Immature natural killer cell (primary cell): Measurements from ENCODE around the gene THAP4. TPM values are rescaled to one million over a fixed set of nuclear protein-coding genes. Genes with fewer than 3 reads are reported as not detected.

Experiments
- DNase-seq, 3 donors: peaks; one replicate each; pipeline ENCODE4 v3.0.0; 2022; ENCODE audit warnings: mixed read lengths in 1 of 3
- H3K27ac Mint-ChIP-seq, 6 donors: one replicate each; pipeline ENCODE4 v1.8.0; 2020; ENCODE audit warnings: mixed read lengths in 6 of 6, mild to moderate bottlenecking in 5 of 6, inconsistent platforms in 4 of 6, moderate library complexity in 3 of 6
- H3K27me3 Mint-ChIP-seq, 3 donors: one replicate each; pipeline ENCODE4 v1.8.0; 2020 to 2021; ENCODE audit warnings: low read depth in 3 of 3, mild to moderate bottlenecking in 3 of 3, mixed read lengths in 3 of 3, moderate library complexity in 3 of 3, inconsistent platforms in 1 of 3
- H3K36me3 Mint-ChIP-seq, 3 donors: one replicate each; pipeline ENCODE4 v1.8.0; 2020; ENCODE audit warnings: mixed read lengths in 3 of 3, inconsistent platforms in 2 of 3, mild to moderate bottlenecking in 2 of 3
- H3K4me1 Mint-ChIP-seq, 2 donors: one replicate each; pipeline ENCODE4 v1.8.0; 2020; ENCODE audit warnings: inconsistent platforms in 2 of 2, mild to moderate bottlenecking in 2 of 2, mixed read lengths in 2 of 2, moderate library complexity in 1 of 2
- H3K4me3 Mint-ChIP-seq, 5 donors: one replicate each; pipeline ENCODE4 v1.8.0; 2020; ENCODE audit warnings: mild to moderate bottlenecking in 5 of 5, mixed read lengths in 5 of 5, inconsistent platforms in 3 of 5, moderate library complexity in 3 of 5
- H3K9me3 Mint-ChIP-seq, 6 donors: one replicate each; pipeline ENCODE4 v1.8.0; 2020; ENCODE audit warnings: mild to moderate bottlenecking in 6 of 6, mixed read lengths in 6 of 6, inconsistent platforms in 4 of 6, moderate library complexity in 3 of 6
- polyA plus RNA-seq, 3 donors: library from polyadenylated mRNA; unstranded; fragments of 300-500 nt; fragmentation: Illumina TruSeq; gene quantifications; one replicate each; pipeline ENCODE4 v1.2.3, GENCODE V29; 2021

Gene THAP4
- polyA plus RNA-seq, 3 donors from 2014 or later, result 20.0 to 39.5 (median 29.4) TPM

DNA sequence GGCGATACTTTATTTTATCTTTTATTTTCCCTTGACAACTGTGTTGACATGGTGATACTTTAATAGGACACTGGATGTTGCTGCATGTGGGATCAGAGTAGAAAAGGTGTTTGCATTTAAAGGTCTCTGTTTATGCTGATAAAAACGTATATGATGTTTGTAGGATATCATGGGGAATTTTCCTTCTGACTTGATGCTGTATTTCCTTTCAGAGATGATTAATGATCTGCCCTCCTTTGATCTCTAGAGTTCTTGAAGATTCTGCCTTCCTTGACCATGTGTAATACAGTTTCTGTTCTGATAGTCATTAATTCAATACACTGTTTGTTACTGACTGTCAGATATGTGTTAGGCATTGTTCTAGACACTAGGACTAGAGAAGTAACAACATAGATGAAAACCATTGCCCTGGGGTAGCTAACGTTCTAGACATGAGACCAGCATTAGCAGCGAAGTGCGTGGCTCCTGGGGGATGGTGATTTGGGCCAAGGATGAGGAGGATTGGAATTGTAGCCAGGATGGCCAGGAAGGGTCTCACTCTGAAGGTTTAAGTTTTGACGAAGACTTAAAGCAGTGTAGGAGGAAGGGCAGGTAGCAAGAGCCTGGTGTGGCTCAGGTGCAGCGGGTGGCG, 3.3 kb upstream of the THAP4 start:
- Mint-ChIP-seq H3K27ac (peak overlapping the region in 2 of 6 donors; percentile 13 to 25), H3K36me3 (no peaks in the 10 kb centered on the region), H3K27me3 (peaks cover 2 to 5% (median 2%) of the 10 kb centered on the region in 3 donors), H3K9me3 (no peaks in the 10 kb centered on the region), H3K4me1 (peaks cover 49 to 56% of the 10 kb centered on the region in 2 donors), H3K4me3 (peak overlapping the region in 1 of 5 donors; percentile 90)
- no peak for DNase-seq

DNA sequence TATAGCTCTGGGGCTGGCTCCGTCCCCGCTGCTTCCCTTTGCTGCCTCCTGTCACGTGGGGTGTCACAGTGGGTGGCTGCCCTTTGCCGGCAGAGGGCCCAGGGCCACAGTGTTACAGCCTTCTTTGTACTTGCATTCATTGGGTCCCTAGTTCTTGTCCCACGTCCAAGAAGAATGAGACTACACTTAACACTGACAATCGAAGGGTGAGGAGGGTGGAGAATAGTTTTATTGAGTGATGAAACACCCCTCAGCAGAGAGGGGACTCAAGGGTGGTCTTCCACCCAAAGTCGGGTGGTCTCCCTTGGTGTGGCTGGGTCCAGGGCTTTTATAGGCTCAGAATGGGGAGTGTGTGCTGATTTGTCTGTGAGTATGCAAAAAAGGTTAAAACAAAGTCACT, 2.4 kb upstream of the THAP4 start:
- Mint-ChIP-seq H3K4me1 (peaks cover 49 to 56% of the 10 kb centered on the region in 2 donors), H3K27ac (peak overlapping the region in 2 of 6 donors; percentile 40 to 45), H3K27me3 (peaks cover 2 to 6% (median 5%) of the 10 kb centered on the region in 3 donors), H3K36me3 (no peaks in the 10 kb centered on the region), H3K9me3 (no peaks in the 10 kb centered on the region), H3K4me3 (peak overlapping the region in 4 of 5 donors; percentile 18 to 90 (median 42))
- DNase-seq, result no peak

DNA sequence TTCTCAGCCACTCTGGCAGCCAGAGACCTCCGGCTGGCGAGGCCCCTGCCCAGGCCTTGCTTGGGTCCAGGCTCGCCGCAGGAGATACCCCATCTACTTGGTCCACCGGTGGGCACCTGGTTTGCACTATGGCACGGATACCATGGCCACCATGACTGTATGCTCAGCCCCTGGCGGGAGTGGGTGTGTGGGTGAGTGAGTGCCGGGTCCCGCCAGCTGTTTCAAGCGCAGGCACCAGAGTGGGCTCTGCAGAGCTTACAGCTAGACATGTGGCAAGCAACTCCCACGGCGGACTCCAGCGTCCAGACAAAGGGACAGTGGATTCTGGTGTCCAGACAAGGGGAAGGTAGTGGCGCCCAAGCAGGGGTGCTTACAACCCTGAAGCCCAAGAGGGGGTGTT, 2.0 kb upstream of the THAP4 start:
- no peak for DNase-seq
- peak overlapping the region; percentile 89 to 98 (median 91) for H3K4me3 Mint-ChIP-seq
- H3K27me3 Mint-ChIP-seq, result peaks cover 2 to 6% (median 5%) of the 10 kb centered on the region in 3 donors
- peaks cover 49 to 56% of the 10 kb centered on the region in 2 donors for H3K4me1 Mint-ChIP-seq
- H3K36me3 Mint-ChIP-seq, result no peaks in the 10 kb centered on the region
- H3K27ac Mint-ChIP-seq, result peak overlapping the region in 5 of 6 donors; percentile 39 to 98 (median 88)
- no peaks in the 10 kb centered on the region for H3K9me3 Mint-ChIP-seq

- no peaks in the 10 kb centered on the region for H3K9me3 Mint-ChIP-seq
- peaks cover 2 to 6% (median 4%) of the 10 kb centered on the region in 3 donors for H3K27me3 Mint-ChIP-seq
- peaks cover 0 to 2% (median 0%) of the 10 kb centered on the region in 3 donors for H3K36me3 Mint-ChIP-seq
- peak overlapping the region; percentile 69 to 98 (median 90) for H3K27ac Mint-ChIP-seq
- DNase-seq, result peak in 2 of 3 donors; percentile 37 to 54
- H3K4me3 Mint-ChIP-seq, result peak overlapping the region; percentile 89 to 98 (median 91)
- peaks cover 49 to 56% of the 10 kb centered on the region in 2 donors for H3K4me1 Mint-ChIP-seq
Measured at GRCh38 chr2:241637795-241638660, 1.1 kb upstream of the THAP4 start.

- peak overlapping the region; percentile 49 to 81 (median 66) for H3K27ac Mint-ChIP-seq
- DNase-seq, result peak; percentile 19 to 30 (median 21)
- no peaks in the 10 kb centered on the region for H3K9me3 Mint-ChIP-seq
- H3K27me3 Mint-ChIP-seq, result peaks cover 2 to 7% (median 3%) of the 10 kb centered on the region in 3 donors
- peak overlapping the region; percentile 78 to 83 (median 80) for H3K4me3 Mint-ChIP-seq
- peaks cover 0 to 16% (median 0%) of the 10 kb centered on the region in 3 donors for H3K36me3 Mint-ChIP-seq
- H3K4me1 Mint-ChIP-seq, result peaks cover 39 to 43% of the 10 kb centered on the region in 2 donors
Measured at GRCh38 chr2:241636182-241637017, 558 bp downstream of the THAP4 start.

GRCh38 chr2:241635756-241636155, 1.2 kb downstream of the THAP4 start:
- H3K27me3 Mint-ChIP-seq, result peaks cover under 1 to 6% (median 3%) of the 10 kb centered on the region in 3 donors
- peaks cover 34 to 36% of the 10 kb centered on the region in 2 donors for H3K4me1 Mint-ChIP-seq
- peak overlapping the region; percentile 49 to 81 (median 66) for H3K27ac Mint-ChIP-seq
- H3K36me3 Mint-ChIP-seq, result peaks cover 0 to 16% (median 0%) of the 10 kb centered on the region in 3 donors
- H3K4me3 Mint-ChIP-seq, result peak overlapping the region; percentile 78 to 83 (median 80)
- H3K9me3 Mint-ChIP-seq, result no peaks in the 10 kb centered on the region
- no peak for DNase-seq

DNA sequence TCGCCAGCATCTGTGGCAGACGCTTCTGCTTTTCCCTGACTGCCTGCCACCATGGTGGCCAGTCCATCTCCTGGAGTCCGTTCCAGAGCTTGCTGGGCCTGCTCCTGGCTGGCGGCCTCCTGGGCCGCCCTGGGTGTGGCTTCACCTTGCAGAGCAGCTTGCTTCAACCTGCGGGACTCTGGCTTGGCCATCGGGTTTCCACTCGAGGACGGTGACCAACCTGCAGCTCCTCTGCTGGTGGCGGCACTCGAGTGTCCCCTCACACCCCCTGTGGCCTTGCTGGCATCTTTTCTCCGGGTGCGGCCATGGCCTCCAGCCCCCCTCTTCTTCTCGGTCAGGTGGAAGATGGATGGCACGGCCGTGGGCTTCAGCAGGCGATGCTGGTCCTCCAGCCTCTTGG, 3.4 kb downstream of the THAP4 start:
- no peak overlapping the region for H3K4me3 Mint-ChIP-seq
- no peak overlapping the region for H3K27ac Mint-ChIP-seq
- H3K36me3 Mint-ChIP-seq, result peaks cover 0 to 19% (median 0%) of the 10 kb centered on the region in 3 donors
- no peaks in the 10 kb centered on the region for H3K9me3 Mint-ChIP-seq
- H3K4me1 Mint-ChIP-seq, result peaks cover 14 to 16% of the 10 kb centered on the region in 2 donors
- H3K27me3 Mint-ChIP-seq, result peaks cover 0 to 6% (median 3%) of the 10 kb centered on the region in 3 donors
- no peak for DNase-seq

GRCh38 chr2:241632478-241633325, 4.3 kb downstream of the THAP4 start:
- no peak for DNase-seq
- Mint-ChIP-seq H3K27me3 (peaks cover 0 to 6% (median 0%) of the 10 kb centered on the region in 3 donors), H3K9me3 (no peaks in the 10 kb centered on the region), H3K4me3 (no peak overlapping the region), H3K4me1 (peaks cover 7 to 11% of the 10 kb centered on the region in 2 donors), H3K36me3 (peaks cover 0 to 19% (median 7%) of the 10 kb centered on the region in 3 donors), H3K27ac (no peak overlapping the region)

DNA sequence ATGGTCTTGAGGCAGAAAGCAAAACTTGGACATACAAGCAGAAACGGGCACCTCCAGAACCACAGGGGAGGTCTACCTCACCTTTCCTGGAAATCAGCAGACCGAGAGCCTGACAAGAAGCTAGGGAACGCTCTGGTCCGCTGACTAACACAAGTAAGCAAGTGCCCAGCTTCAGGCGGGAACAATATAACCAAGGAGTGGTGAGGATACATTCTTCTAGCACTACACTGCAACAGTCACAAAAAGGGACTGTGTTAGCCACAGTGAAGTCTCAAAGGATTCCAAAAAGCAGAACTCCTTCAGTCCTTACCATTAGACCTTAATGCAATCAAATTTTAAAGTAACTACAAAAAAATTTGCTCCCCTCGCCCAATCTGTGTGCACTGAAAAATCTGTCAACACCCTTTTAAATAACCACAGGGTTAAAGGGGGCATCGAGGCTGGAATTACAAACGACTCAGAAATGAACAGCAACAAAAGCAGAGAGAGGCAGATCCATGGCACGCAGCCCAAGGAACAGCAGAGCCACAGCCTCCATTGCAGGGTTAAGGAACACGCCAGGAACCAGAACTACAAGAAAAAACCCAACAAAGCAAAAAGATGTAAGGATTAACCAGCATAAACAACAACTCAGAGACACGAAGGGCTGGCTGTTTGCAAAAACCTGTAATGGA, 7.1 kb downstream of the THAP4 start:
- H3K4me1 Mint-ChIP-seq, result peaks cover 3 to 7% of the 10 kb centered on the region in 2 donors
- H3K27ac Mint-ChIP-seq, result no peak overlapping the region
- H3K27me3 Mint-ChIP-seq, result peaks cover 0 to 3% (median 0%) of the 10 kb centered on the region in 3 donors
- no peaks in the 10 kb centered on the region for H3K9me3 Mint-ChIP-seq
- no peak for DNase-seq
- peaks cover 0 to 19% (median 7%) of the 10 kb centered on the region in 3 donors for H3K36me3 Mint-ChIP-seq
- no peak overlapping the region for H3K4me3 Mint-ChIP-seq

- no peaks in the 10 kb centered on the region for H3K9me3 Mint-ChIP-seq
- no peak overlapping the region for H3K4me3 Mint-ChIP-seq
- peaks cover 0 to under 1% (median 0%) of the 10 kb centered on the region in 3 donors for H3K27me3 Mint-ChIP-seq
- H3K36me3 Mint-ChIP-seq, result peaks cover 0 to 13% (median 7%) of the 10 kb centered on the region in 3 donors
- DNase-seq, result no peak
- peaks cover 2 to 7% of the 10 kb centered on the region in 2 donors for H3K4me1 Mint-ChIP-seq
- no peak overlapping the region for H3K27ac Mint-ChIP-seq
Measured at GRCh38 chr2:241627675-241628074, 9.3 kb downstream of the THAP4 start.

DNA sequence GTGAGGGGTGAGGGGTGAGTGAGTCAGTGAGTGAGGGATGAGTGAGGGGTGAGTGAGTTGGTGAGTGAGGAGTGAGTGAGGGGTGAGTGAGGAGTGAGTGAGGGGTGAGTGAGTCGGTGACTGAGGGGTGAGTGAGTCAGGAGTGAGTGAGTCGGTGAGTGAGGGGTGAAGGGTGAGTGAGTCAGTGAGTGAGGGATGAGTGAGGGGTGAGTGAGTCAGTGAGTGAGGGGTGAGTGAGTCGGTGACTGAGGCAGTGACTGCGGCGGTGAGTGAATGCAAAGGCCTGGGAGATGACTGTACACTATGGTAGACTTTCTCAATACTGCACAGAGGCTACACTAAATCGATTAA, 16.6 kb downstream of the THAP4 start:
- H3K9me3 Mint-ChIP-seq, result no peaks in the 10 kb centered on the region
- H3K4me1 Mint-ChIP-seq, result peaks cover 25% of the 10 kb centered on the region in 2 donors
- DNase-seq, result no peak
- H3K4me3 Mint-ChIP-seq, result no peak overlapping the region
- peaks cover 0 to 3% (median 0%) of the 10 kb centered on the region in 3 donors for H3K27me3 Mint-ChIP-seq
- H3K36me3 Mint-ChIP-seq, result peaks cover 0 to 5% (median 4%) of the 10 kb centered on the region in 3 donors
- peak overlapping the region in 1 of 6 donors; percentile 53 for H3K27ac Mint-ChIP-seq
